H9 (cell line): ENCODE results near the gene OPRL1. TPM values are rescaled to one million over a fixed set of nuclear protein-coding genes. Genes with fewer than 3 reads are reported as not detected.

ENCODE experiments used
- DNase-seq: peaks from one replicate; pipeline ENCODE4 v3.0.0-alpha.2; 2017
- H2AFZ ChIP-seq: one replicate; pipeline ENCODE4 v1.6.1; 2013; ENCODE audit warnings: mild to moderate bottlenecking, low read length, control low read depth, moderate library complexity
- H2AK5ac ChIP-seq: 2 replicates; pipeline ENCODE4 v1.6.1; 2013; ENCODE audit warnings: low read length, control low read depth, mixed read lengths; ENCODE audit not compliant: insufficient read length
- H2BK120ac ChIP-seq: one replicate; pipeline ENCODE4 v1.6.1; 2013; ENCODE audit warnings: low read depth, mild to moderate bottlenecking, low read length, control low read depth, inconsistent platforms; ENCODE audit not compliant: poor library complexity, severe bottlenecking
- H2BK12ac ChIP-seq: 2 replicates; pipeline ENCODE4 v1.6.1; 2013; ENCODE audit warnings: low read length, control low read depth, mixed read lengths, low read depth; ENCODE audit not compliant: insufficient read length
- H2BK15ac ChIP-seq: 2 replicates; pipeline ENCODE4 v1.6.1; 2013; ENCODE audit warnings: low read depth, low read length, control low read depth
- H2BK20ac ChIP-seq: one replicate; pipeline ENCODE4 v1.6.1; 2013; ENCODE audit warnings: low read depth, mild to moderate bottlenecking, low read length, control low read depth, inconsistent platforms; ENCODE audit not compliant: poor library complexity, severe bottlenecking
- H2BK5ac ChIP-seq: 2 replicates; pipeline ENCODE4 v1.6.1; 2013; ENCODE audit warnings: low read length, control low read depth, mixed read lengths; ENCODE audit not compliant: insufficient read length
- H3K14ac ChIP-seq: 2 replicates; pipeline ENCODE4 v1.6.1; 2013; ENCODE audit warnings: low read length, control low read depth; ENCODE audit not compliant: insufficient read depth
- H3K18ac ChIP-seq: 2 replicates; pipeline ENCODE4 v1.6.1; 2013; ENCODE audit warnings: low read depth, mild to moderate bottlenecking, mixed read lengths, low read length, control low read depth; ENCODE audit not compliant: insufficient read length
- H3K23ac ChIP-seq: 2 replicates; pipeline ENCODE4 v1.6.1; 2013; ENCODE audit warnings: low read length, control low read depth, mixed read lengths, low read depth; ENCODE audit not compliant: insufficient read length
- H3K23me2 ChIP-seq: 2 replicates; pipeline ENCODE4 v1.6.1; 2013; ENCODE audit warnings: low read depth, mild to moderate bottlenecking, mixed read lengths, low read length, control low read depth; ENCODE audit not compliant: insufficient read length, poor library complexity, severe bottlenecking
- H3K27ac ChIP-seq: 2 replicates; pipeline ENCODE4 v1.5.1; 2013; ENCODE audit warnings: low read length, control low read depth, mixed read lengths, low read depth; ENCODE audit not compliant: insufficient read length
- H3K27me3 ChIP-seq: 2 replicates; pipeline ENCODE4 v1.6.1; 2013; ENCODE audit warnings: low read length, control low read depth, inconsistent platforms; ENCODE audit not compliant: insufficient read depth
- H3K4ac ChIP-seq: 2 replicates; pipeline ENCODE4 v1.6.1; 2013; ENCODE audit warnings: low read depth, mild to moderate bottlenecking, control low read depth, inconsistent platforms, low read length, moderate library complexity
- H3K4me1 ChIP-seq: 2 replicates; pipeline ENCODE4 v1.6.1; 2013; ENCODE audit warnings: low read length, control low read depth, inconsistent platforms; ENCODE audit not compliant: insufficient read depth
- H3K4me2 ChIP-seq: 2 replicates; pipeline ENCODE4 v1.6.1; 2013; ENCODE audit warnings: low read length, control low read depth, mixed read lengths; ENCODE audit not compliant: insufficient read length, insufficient read depth
- H3K56ac ChIP-seq: 2 replicates; pipeline ENCODE4 v1.6.1; 2013; ENCODE audit warnings: low read depth, mild to moderate bottlenecking, mixed read lengths, low read length, control low read depth; ENCODE audit not compliant: insufficient read length
- H3K79me1 ChIP-seq: 2 replicates; pipeline ENCODE4 v1.6.1; 2013; ENCODE audit warnings: low read depth, mild to moderate bottlenecking, moderate library complexity, low read length, control low read depth, inconsistent platforms; ENCODE audit not compliant: insufficient read depth, poor library complexity, severe bottlenecking
- H3K79me2 ChIP-seq: 2 replicates; pipeline ENCODE4 v1.6.1; 2013; ENCODE audit warnings: low read length, control low read depth, inconsistent platforms; ENCODE audit not compliant: insufficient read depth
- H3K9ac ChIP-seq: 2 replicates; pipeline ENCODE4 v1.6.1; 2013; ENCODE audit warnings: low read length, control low read depth, mixed read lengths; ENCODE audit not compliant: insufficient read length; ENCODE audit errors: extremely low read depth
- H3K9me3 ChIP-seq: one replicate; pipeline ENCODE4 v1.6.1; 2013; ENCODE audit warnings: low read depth, low read length, inconsistent platforms; ENCODE audit not compliant: control insufficient read depth
- H3T11ph ChIP-seq: one replicate; pipeline ENCODE4 v1.6.1; 2013; ENCODE audit warnings: mild to moderate bottlenecking, low read length, control low read depth, inconsistent platforms
- H4K20me1 ChIP-seq: one replicate; pipeline ENCODE4 v1.6.1; 2013; ENCODE audit not compliant: control insufficient read depth, insufficient read length, insufficient read depth
- H4K5ac ChIP-seq: 2 replicates; pipeline ENCODE4 v1.6.1; 2013; ENCODE audit warnings: low read depth, mild to moderate bottlenecking, mixed read lengths, low read length, control low read depth; ENCODE audit not compliant: insufficient read length
- H4K8ac ChIP-seq: replicated peaks from 2 replicates; pipeline ENCODE4 v1.6.1; 2013; ENCODE audit warnings: low read length, control low read depth, mixed read lengths, low read depth; ENCODE audit not compliant: insufficient read length
- H4K91ac ChIP-seq: 2 replicates; pipeline ENCODE4 v1.6.1; 2013; ENCODE audit warnings: low read depth, mild to moderate bottlenecking, moderate library complexity, mixed read lengths, low read length, control low read depth; ENCODE audit not compliant: insufficient read length
- H3K27ac Mint-ChIP-seq, 3 experiments: 2 replicates in 2 of 3; 3 replicates in 1 of 3; pipeline ENCODE4 v1.8.0; 2020 to 2021; ENCODE audit warnings: mixed read lengths in 3 of 3, mild to moderate bottlenecking in 1 of 3, moderate library complexity in 1 of 3
- H3K27me3 Mint-ChIP-seq: 2 replicates; pipeline ENCODE4 v1.8.0; 2021; ENCODE audit warnings: low read depth, mild to moderate bottlenecking, moderate library complexity, mixed read lengths
- H3K36me3 Mint-ChIP-seq, 3 experiments: 2 replicates in 2 of 3; 3 replicates in 1 of 3; pipeline ENCODE4 v1.8.0; 2020 to 2021; ENCODE audit warnings: low read depth in 3 of 3, mixed read lengths in 3 of 3; ENCODE audit not compliant: insufficient read depth in 1 of 3
- H3K4me1 Mint-ChIP-seq, 2 experiments: 2 replicates each; pipeline ENCODE4 v1.8.0; 2020; ENCODE audit warnings: mixed read lengths in 2 of 2
- H3K4me3 Mint-ChIP-seq, 2 experiments: 2 replicates in 1 of 2; 3 replicates in 1 of 2; pipeline ENCODE4 v1.8.0; 2020 to 2021; ENCODE audit warnings: mild to moderate bottlenecking in 2 of 2, mixed read lengths in 2 of 2, moderate library complexity in 1 of 2
- H3K9me3 Mint-ChIP-seq, 2 experiments: 2 replicates in 1 of 2; 3 replicates in 1 of 2; pipeline ENCODE4 v1.8.0; 2020; ENCODE audit warnings: mild to moderate bottlenecking in 2 of 2, mixed read lengths in 2 of 2, moderate library complexity in 1 of 2
- CTCF ChIP-seq: fragments of 200-600 bp; sonication (generic); conservative IDR thresholded peaks from 3 replicates; pipeline ENCODE4 v1.8.0; 2021; ENCODE audit warnings: antibody characterized with exemption, mild to moderate bottlenecking
- WGBS: extraction: QIAGEN DNeasy Blood & Tissue Kit; methylation state at CpG from one replicate; pipeline ENCODE4 v1.1.7; 2013; ENCODE audit warnings: missing lambda C conversion rate, low lambda C conversion rate, mixed read lengths; ENCODE audit not compliant: insufficient read length; ENCODE audit errors: extremely low coverage; 5-methylcytosine and 5-hydroxymethylcytosine counted together
- total RNA-seq: library from RNA; stranded (reverse); gene quantifications from 2 replicates; pipeline ENCODE4 v1.2.1, GENCODE V29; 2021

OPRL1 gene
- total RNA-seq, 1 experiment from 2014 or later, result 0.90 TPM

- H2AK5ac ChIP-seq, result no peak overlapping the region
- H3K27me3 ChIP-seq, result peaks cover 13% of the 10 kb centered on the region; the same call in 1 of the 2 replicates
- H3K27me3 Mint-ChIP-seq, result peaks cover 64% of the 10 kb centered on the region
Measured at GRCh38 chr20:64040231-64041039, 39.4 kb upstream of the OPRL1 start.

More at GRCh38 chr20:64040231-64041039, 39.4 kb upstream of the OPRL1 start:
- peaks cover 14% of the 10 kb centered on the region for H3K23me2 ChIP-seq
- H3K4me1 Mint-ChIP-seq, result peaks cover 23 to 29% of the 10 kb centered on the region in 2 experiments
- no peaks in the 10 kb centered on the region for H4K20me1 ChIP-seq
- no peak for TF ChIP-seq CTCF
- H3K9me3 Mint-ChIP-seq, result peaks cover 0 to 2% of the 10 kb centered on the region in 2 experiments; a peak in 2 of 5 replicates
- H2BK12ac ChIP-seq, result no peak overlapping the region
- H4K91ac ChIP-seq, result no peak overlapping the region
- WGBS, result no CpG with 5 or more reads among the region's 12 CpGs
- H3K14ac ChIP-seq, result no peak overlapping the region; the same call in 1 of the 2 replicates
- no peaks in the 10 kb centered on the region for H3K9me3 ChIP-seq
- H3K36me3 Mint-ChIP-seq, result no peaks in the 10 kb centered on the region; a peak in 1 of 7 replicates
- H2BK120ac ChIP-seq, result no peak overlapping the region
- no peak overlapping the region for H4K8ac ChIP-seq
- H3K9ac ChIP-seq, result no peak overlapping the region
- no peaks in the 10 kb centered on the region for H3K79me1 ChIP-seq
- H2BK20ac ChIP-seq, result no peak overlapping the region
- H3K23ac ChIP-seq, result no peak overlapping the region
- H4K5ac ChIP-seq, result no peak overlapping the region
- no peak overlapping the region for H3K27ac ChIP-seq
- no peak overlapping the region; a peak in 2 of 5 replicates for H3K4me3 Mint-ChIP-seq
- H2BK5ac ChIP-seq, result no peak overlapping the region
- H3K18ac ChIP-seq, result no peak overlapping the region
- H2AFZ ChIP-seq, result no peak overlapping the region
- no peaks in the 10 kb centered on the region for H3K79me2 ChIP-seq
- no peak overlapping the region for H3K27ac Mint-ChIP-seq
- no peak overlapping the region for H3T11ph ChIP-seq
- DNase-seq, result no peak
- H3K56ac ChIP-seq, result no peak overlapping the region
- peaks cover 5% of the 10 kb centered on the region; the same call in 1 of the 2 replicates for H3K4me1 ChIP-seq
- no peak overlapping the region for H2BK15ac ChIP-seq
- H3K4me2 ChIP-seq, result no peak overlapping the region
- no peak overlapping the region for H3K4ac ChIP-seq
